Liver (tissue), 9 donors: ENCODE measurements around the gene CLEC16A. TPM values are rescaled to one million over a fixed set of nuclear protein-coding genes. Genes with fewer than 3 reads are reported as not detected.

ENCODE experiments used
- DNase-seq: peaks from one replicate; pipeline ENCODE4 v3.0.0-alpha.2; 2017; ENCODE audit warnings: low spot score
- H3K27ac ChIP-seq, 2 donors: one replicate each; pipeline ENCODE4 v1.7.0; 2013; ENCODE audit warnings: inconsistent platforms in 2 of 2, low read length in 2 of 2, control low read depth in 1 of 2, low read depth in 1 of 2, mild to moderate bottlenecking in 1 of 2
- H3K27me3 ChIP-seq, 4 donors: one replicate each; pipeline versions ENCODE4 v1.6.1 to v1.7.0; 2013; ENCODE audit warnings: low read length in 3 of 4, inconsistent platforms in 1 of 4, mild to moderate bottlenecking in 1 of 4, moderate library complexity in 1 of 4; ENCODE audit not compliant: control insufficient read depth in 4 of 4, insufficient read depth in 4 of 4
- H3K36me3 ChIP-seq, 4 donors: one replicate each; pipeline versions ENCODE4 v1.6.1 to v1.7.0; 2013; ENCODE audit warnings: low read length in 3 of 4, mild to moderate bottlenecking in 3 of 4, low read depth in 1 of 4, moderate library complexity in 1 of 4; ENCODE audit not compliant: control insufficient read depth in 4 of 4, insufficient read depth in 3 of 4
- H3K4me1 ChIP-seq, 4 donors: one replicate each; pipeline versions ENCODE4 v1.6.1 to v1.7.0; 2013; ENCODE audit warnings: low read length in 3 of 4, mild to moderate bottlenecking in 3 of 4, moderate library complexity in 1 of 4; ENCODE audit not compliant: control insufficient read depth in 4 of 4, insufficient read depth in 4 of 4
- H3K4me3 ChIP-seq, 3 donors: one replicate each; pipeline versions ENCODE4 v1.6.1 to v1.7.0; 2013; ENCODE audit warnings: low read length in 3 of 3, control low read depth in 1 of 3, low read depth in 1 of 3, mild to moderate bottlenecking in 1 of 3
- H3K9ac ChIP-seq, 2 donors: one replicate each; pipeline ENCODE4 v1.7.0; 2013; ENCODE audit warnings: low read length in 2 of 2, mild to moderate bottlenecking in 2 of 2, moderate library complexity in 2 of 2, control low read depth in 1 of 2, low read depth in 1 of 2
- H3K9me3 ChIP-seq, 4 donors: one replicate each; pipeline versions ENCODE4 v1.6.1 to v1.7.0; 2013; ENCODE audit warnings: low read length in 3 of 4; ENCODE audit not compliant: control insufficient read depth in 4 of 4
- CTCF ChIP-seq: fragments of 150-350 bp; IDR thresholded peaks from 2 replicates; pipeline ENCODE4 v1.5.1; 2017; ENCODE audit warnings: improper control_type of control experiment, low read depth, low read length; ENCODE audit not compliant: missing input control
- EGR1 ChIP-seq, 2 donors: IDR thresholded peaks; 2 replicates each; pipeline ENCODE4 v1.6.1; 2016 to 2018; ENCODE audit warnings: antibody characterized with exemption in 2 of 2, low read depth in 2 of 2
- FOXA1 ChIP-seq: IDR thresholded peaks from 2 replicates; pipeline ENCODE4 v1.6.1; 2016; ENCODE audit warnings: antibody characterized with exemption
- FOXA2 ChIP-seq: IDR thresholded peaks from 2 replicates; pipeline ENCODE4 v1.6.1; 2016; ENCODE audit warnings: antibody characterized with exemption
- GABPA ChIP-seq, 2 donors: IDR thresholded peaks in 1 of 2; conservative IDR thresholded peaks in 1 of 2; 2 replicates each; pipeline ENCODE4 v1.6.1; 2016; ENCODE audit warnings: antibody characterized with exemption in 2 of 2, mild to moderate bottlenecking in 1 of 2, moderate library complexity in 1 of 2
- JUND ChIP-seq, 2 donors: IDR thresholded peaks; 2 replicates each; pipeline ENCODE4 v1.6.1; 2016; ENCODE audit warnings: antibody characterized with exemption in 2 of 2
- MAX ChIP-seq: IDR thresholded peaks from 2 replicates; pipeline ENCODE4 v1.6.1; 2016; ENCODE audit warnings: antibody characterized with exemption
- REST ChIP-seq: IDR thresholded peaks from 2 replicates; pipeline ENCODE4 v1.6.1; 2016; ENCODE audit warnings: antibody characterized with exemption, mild to moderate bottlenecking
- RXRA ChIP-seq, 2 donors: IDR thresholded peaks; 2 replicates each; pipeline ENCODE4 v1.6.1; 2017 to 2018; ENCODE audit warnings: antibody characterized with exemption in 2 of 2, mild to moderate bottlenecking in 1 of 2
- YY1 ChIP-seq: IDR thresholded peaks from 2 replicates; pipeline ENCODE4 v1.6.1; 2016; ENCODE audit warnings: antibody characterized with exemption, mild to moderate bottlenecking
- ZBTB33 ChIP-seq: IDR thresholded peaks from 2 replicates; pipeline ENCODE4 v1.6.1; 2016; ENCODE audit warnings: antibody characterized with exemption
- WGBS: extraction: QIAGEN DNeasy Blood & Tissue Kit; methylation state at CpG from one replicate; pipeline ENCODE4 v1.1.7; 2013; 5-methylcytosine and 5-hydroxymethylcytosine counted together
- polyA plus RNA-seq, 2 donors: library from polyadenylated mRNA; stranded (reverse) in 1 of 2; unstranded in 1 of 2; fragments of 200-250 nt in 1 of 2; fragments of >200 nt in 1 of 2; fragmentation: Nextera tagmentation in 1 of 2; extraction: Ambion mirVana in 1 of 2; gene quantifications; one replicate each; pipeline versions ENCODE4 v1.2.1 to v1.2.3, GENCODE V29; 2013 to 2015
- total RNA-seq, 2 donors: library from RNA; depleted of rRNA; stranded (reverse); fragments of >200 nt; gene quantifications; one replicate each; pipeline ENCODE4 v1.2.3, GENCODE V29; 2014
- donor health status: healthy.
- donor health status: healthy.
- donor health status: healthy.
- donor health status: healthy.
- donor health status: healthy.

The CLEC16A gene
- total and polyA plus RNA-seq, 4 donors, result 9.7 to 23.0 (median 17.4) TPM

- Histone ChIP-seq H3K27ac (no peak overlapping the region), H3K9ac (no peak overlapping the region), H3K4me3 (no peak overlapping the region), H3K4me1 (no peaks in the 10 kb centered on the region), H3K27me3 (no peaks in the 10 kb centered on the region), H3K36me3 (no peaks in the 10 kb centered on the region), H3K9me3 (no peaks in the 10 kb centered on the region)
- no peak for DNase-seq
- 76% methylated on average over 5 of the region's 5 CpGs for WGBS
- TF ChIP-seq MAX (no peak), ZBTB33 (no peak), EGR1 (IDR thresholded peaks at IDR 0.05; ENCODE audit: low read depth in 2 of 2) (no peak), REST (no peak), YY1 (no peak), FOXA2 (no peak), JUND (IDR thresholded peaks at IDR 0.05) (no peak), GABPA (IDR thresholded peaks at IDR 0.05 in 1 of 2, conservative IDR thresholded peaks at IDR 0.05 in 1 of 2) (no peak), CTCF (no peak), FOXA1 (no peak)
Observed at GRCh38 chr16:11191665-11192064, 247.3 kb downstream of the CLEC16A start.

- Histone ChIP-seq H3K9me3 (no peaks in the 10 kb centered on the region), H3K4me1 (no peaks in the 10 kb centered on the region), H3K27me3 (no peaks in the 10 kb centered on the region), H3K9ac (no peak overlapping the region), H3K36me3 (no peaks in the 10 kb centered on the region), H3K27ac (no peak overlapping the region), H3K4me3 (no peak overlapping the region)
- no peak for DNase-seq
- no peak for TF ChIP-seq EGR1 (IDR thresholded peaks at IDR 0.05; ENCODE audit: low read depth in 2 of 2)
- no peak for TF ChIP-seq REST
- no peak for TF ChIP-seq RXRA (IDR thresholded peaks at IDR 0.05)
Observed at GRCh38 chr16:11193494-11193893, 249.1 kb downstream of the CLEC16A start.
